ENCODE results near the gene NECTIN4.
A peak's percentile ranks its signal among the peaks of the same experiment; 100 is the strongest.

Gene NECTIN4

DNA sequence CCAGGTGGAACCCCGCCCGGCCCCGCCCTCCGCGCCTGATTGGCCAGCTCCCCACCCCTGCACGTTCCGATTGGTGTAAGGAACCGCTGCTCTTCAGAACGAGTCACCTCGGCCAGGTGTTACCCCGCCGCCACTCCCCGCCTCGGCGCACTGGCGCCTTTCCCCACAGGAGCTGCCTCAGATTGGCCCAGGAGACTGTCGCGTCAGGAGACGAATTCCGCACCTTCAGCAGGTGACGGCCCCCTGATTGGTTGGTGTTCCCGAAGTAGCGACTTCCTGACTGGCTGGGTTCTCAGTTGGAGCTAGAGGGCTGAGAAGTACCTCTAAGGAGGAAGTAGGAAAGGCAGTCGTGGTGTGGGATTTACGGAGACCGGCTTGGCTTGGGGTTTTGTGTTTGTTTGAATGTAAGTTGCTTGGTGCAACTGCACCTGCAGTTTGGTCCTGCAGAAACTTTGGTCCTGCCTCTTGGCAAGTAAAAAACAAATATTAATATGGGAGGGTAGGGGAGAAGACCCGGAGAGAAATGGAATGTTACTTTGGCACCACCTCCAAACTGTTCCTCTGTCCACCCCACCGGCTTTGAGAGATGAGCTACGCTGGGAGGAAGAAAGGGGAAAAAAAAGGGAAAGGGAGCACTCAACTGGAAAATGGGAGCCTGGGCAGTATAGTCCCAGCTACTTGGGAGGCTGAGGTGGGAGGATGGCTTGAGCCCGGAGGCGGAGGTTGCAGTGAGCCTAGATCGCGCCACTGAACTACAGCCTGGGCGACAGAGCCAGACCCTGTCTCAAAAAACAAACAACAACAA, 68.0 kb downstream of the NECTIN4 start:
- peak; percentile 84 for DNase-seq

All from activated gamma-delta T cell (primary cell).